Measurements from ENCODE around the gene HOXA11.
A peak's percentile ranks its signal among the peaks of the same experiment; 100 is the strongest.

The HOXA11 gene

GRCh38 chr7:27159266-27160144 is 25.5 kb downstream of the HOXA11 start:
- no peak for DNase-seq (ENCODE audit: low read depth in 1 of 2, low spot score in 1 of 2)

GRCh38 chr7:27158436-27159265 is 26.4 kb downstream of the HOXA11 start:
- DNase-seq (ENCODE audit: low read depth in 1 of 2, low spot score in 1 of 2), result no peak

GRCh38 chr7:27157702-27158431 is 27.2 kb downstream of the HOXA11 start:
- DNase-seq (ENCODE audit: low read depth in 1 of 2, low spot score in 1 of 2), result no peak

- no peak for DNase-seq (ENCODE audit: low read depth in 1 of 2, low spot score in 1 of 2)
These were observed 27.9 kb downstream of the HOXA11 start for GRCh38 chr7:27156916-27157701.

GRCh38 chr7:27156508-27156898 is 28.5 kb downstream of the HOXA11 start, which contains the start of gene HOXA7:
HOXA7 (minus strand) TSS chr7:27156675; CDS start chr7:27156545, 130 bp downstream.
- no peak for DNase-seq (ENCODE audit: low read depth in 1 of 2, low spot score in 1 of 2)

GRCh38 chr7:27155816-27156507 is 29.1 kb downstream of the HOXA11 start:
- DNase-seq (ENCODE audit: low read depth in 1 of 2, low spot score in 1 of 2), result no peak

- no peak for DNase-seq (ENCODE audit: low read depth in 1 of 2, low spot score in 1 of 2)
These were observed 29.9 kb downstream of the HOXA11 start for GRCh38 chr7:27154901-27155815.

- DNase-seq (ENCODE audit: low read depth in 1 of 2, low spot score in 1 of 2), result no peak
These were observed 30.7 kb downstream of the HOXA11 start for GRCh38 chr7:27154369-27154768.

GRCh38 chr7:27153526-27153925 is 31.5 kb downstream of the HOXA11 start:
- DNase-seq (ENCODE audit: low read depth in 1 of 2, low spot score in 1 of 2), result no peak

GRCh38 chr7:27152816-27153442 is 32.1 kb downstream of the HOXA11 start:
- no peak for DNase-seq (ENCODE audit: low read depth in 1 of 2, low spot score in 1 of 2)

- DNase-seq (ENCODE audit: low read depth in 1 of 2, low spot score in 1 of 2), result no peak
These were observed 32.9 kb downstream of the HOXA11 start, which contains the start of gene HOXA3 for GRCh38 chr7:27151931-27152815. HOXA3 (minus strand) TSS chr7:27152583; CDS start chr7:27110640, 41,943 bp downstream.

- no peak for DNase-seq (ENCODE audit: low read depth in 1 of 2, low spot score in 1 of 2)
These were observed 33.6 kb downstream of the HOXA11 start for GRCh38 chr7:27151341-27151930.

- peak; percentile 39 to 60 for DNase-seq (ENCODE audit: low read depth in 1 of 2, low spot score in 1 of 2)
These were observed 34.3 kb downstream of the HOXA11 start for GRCh38 chr7:27150568-27151340.

GRCh38 chr7:27149842-27150567 is 35.0 kb downstream of the HOXA11 start:
- no peak for DNase-seq (ENCODE audit: low read depth in 1 of 2, low spot score in 1 of 2)
